GM21515 (cell line): ENCODE data around the gene C3orf49.
A peak's percentile ranks its signal among the peaks of the same experiment; 100 is the strongest.

Source experiments
- ATAC-seq: cut with Tn5 transposase; IDR thresholded peaks from one replicate; pipeline ENCODE4 v1.9.1; 2021; ENCODE audit not compliant: unreplicated experiment

C3orf49 gene

DNA sequence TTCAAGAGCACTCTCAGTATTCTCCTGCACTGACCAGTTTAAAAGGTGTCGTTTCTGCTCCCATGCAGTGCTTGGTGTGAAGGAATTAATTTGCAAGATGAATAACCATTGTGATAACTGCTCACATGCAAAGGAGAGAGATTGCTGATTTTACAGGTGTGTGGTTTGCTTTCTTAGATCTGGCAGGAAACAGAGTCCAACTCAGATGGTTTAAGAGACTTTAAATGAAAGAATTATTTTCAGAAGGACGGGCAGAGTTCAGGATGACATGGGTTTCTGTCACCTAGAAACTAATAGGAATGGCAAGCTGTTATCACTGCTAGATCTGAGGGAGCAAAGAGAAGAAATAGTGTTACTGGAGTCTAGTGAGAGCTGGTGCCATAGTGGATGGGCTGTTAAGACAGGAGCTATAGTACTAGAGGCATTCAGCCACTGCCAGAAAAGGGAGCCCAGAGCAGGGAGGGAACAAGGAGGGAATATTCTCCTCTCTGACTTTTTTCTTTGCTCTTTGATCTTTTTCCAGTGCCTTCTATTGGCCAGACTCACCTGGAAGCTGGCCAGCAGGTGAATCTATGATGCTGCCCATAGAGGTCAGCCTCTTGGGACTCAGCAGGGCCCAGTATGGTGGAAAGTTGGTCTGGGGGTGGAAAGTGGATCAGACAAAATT, 59.4 kb downstream of the C3orf49 start:
- no peak for ATAC-seq

DNA sequence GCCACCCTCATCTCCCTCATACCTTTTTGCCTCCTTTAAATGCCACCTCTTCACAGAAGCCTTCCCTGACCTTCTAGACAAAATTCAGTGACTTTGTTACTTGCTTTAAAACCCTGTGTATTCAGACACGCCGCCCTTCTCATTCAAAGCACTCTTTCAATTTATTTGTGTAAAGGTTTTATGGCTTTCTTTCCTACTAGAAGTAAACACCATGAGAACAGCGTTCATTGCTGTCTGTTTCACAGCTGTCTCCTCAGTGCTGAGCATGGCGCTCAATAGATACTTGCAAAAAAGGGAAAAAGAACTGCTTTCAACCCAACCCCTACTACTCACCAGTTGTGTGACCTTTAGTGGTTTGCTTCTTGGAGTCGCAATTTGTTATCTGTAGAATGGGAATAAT, 61.6 kb downstream of the C3orf49 start:
- no peak for ATAC-seq

DNA sequence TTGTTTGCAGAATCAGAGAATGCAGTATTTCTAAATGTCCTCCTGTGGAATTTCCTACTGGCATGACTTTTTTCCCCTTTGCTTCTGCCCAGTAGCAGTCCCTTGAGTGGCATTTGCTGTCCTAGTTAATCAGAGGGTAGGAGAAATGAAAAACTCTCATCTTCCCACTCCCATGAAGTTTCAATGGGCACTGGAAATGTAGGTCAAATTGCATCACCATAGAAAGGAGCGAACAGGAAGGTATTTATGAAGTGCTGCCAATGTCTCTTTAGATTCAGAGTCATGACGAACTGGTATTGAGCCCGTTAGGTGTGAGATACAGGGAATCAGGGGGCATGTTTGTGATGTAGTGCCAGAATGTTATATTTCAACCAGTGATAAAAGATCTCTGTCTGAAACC, 67.8 kb downstream of the C3orf49 start:
- no peak for ATAC-seq

DNA sequence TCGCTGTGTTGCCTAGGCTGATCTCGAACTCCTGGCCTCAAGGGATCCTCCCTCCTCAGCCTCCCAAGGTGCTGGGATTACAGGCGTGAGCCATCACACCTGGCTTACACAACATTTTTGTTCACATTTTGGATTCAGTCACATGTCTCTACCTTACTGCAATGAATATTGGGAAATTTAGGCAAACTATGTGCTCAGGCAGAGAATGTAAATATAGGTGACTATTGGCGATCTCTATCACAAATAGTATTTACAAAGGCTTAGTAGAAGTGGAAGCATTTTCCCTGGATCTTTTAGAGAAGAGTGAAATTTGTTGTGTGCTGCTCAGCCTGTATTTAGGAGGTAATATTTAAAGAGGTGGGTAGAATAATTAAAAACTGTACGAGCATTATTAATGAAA, 72.4 kb downstream of the C3orf49 start:
- ATAC-seq, result no peak

DNA sequence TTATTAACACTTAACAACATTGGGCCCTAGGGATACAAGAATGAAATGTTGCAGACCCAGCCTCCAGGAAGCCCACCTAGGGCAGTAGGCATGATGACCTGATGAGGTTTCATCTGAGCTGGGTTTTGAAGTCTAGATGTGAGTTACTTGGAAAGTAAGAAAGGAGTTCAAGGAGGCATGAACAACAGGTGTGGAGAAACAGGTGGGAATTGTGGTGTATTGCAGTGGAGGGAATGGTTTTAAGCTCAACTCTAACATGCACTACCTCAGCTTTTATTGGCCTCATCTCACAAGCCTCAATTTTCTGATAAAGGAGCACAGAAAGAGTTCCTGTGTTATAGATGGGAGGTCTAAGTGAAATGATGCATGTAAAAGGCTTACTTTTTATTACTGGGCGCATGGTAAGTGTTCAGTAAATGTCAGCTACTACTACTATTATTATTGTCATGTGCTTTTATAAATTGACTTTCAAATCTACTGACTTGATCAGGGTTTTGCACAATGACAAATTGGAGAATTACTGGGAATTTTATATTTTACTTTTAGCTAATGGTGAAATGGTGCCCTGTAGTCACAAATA, 73.8 kb downstream of the C3orf49 start:
- ATAC-seq, result no peak

DNA sequence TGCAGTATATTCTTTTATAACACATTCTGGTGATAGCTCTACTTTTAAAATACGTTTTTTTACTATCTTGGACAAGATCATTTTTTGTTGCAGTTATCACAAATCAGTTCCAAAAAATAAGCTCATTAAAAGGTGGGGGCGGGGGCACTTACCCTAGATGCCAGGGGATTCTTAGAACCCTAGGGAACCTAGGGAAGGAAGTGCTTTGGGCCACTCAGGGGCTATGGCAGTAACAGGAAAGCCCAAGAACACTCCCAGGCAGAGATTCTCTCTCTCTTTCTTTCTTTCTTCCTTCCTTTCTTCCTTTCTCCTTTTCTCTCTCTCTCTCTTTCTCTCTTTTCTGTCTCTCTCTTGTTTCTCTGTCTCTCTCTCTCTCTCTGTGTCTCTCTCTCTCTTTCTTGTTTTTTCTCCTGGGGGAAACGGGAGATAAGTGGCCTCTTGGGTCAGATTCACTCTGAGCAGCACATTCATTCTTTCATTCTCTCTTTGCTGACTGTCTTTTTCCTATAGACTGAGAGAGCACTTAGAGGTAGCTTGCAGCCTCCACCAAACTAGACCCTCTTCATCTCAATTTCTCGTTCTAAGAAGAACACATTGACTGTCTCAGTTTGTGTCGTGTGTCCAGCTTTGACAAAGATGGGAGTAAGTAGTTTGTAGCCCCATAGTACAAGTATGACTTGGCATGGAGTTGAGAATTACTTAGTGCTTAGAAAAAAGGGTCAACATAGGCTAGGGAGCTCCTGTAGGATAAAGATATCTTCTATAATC, 76.5 kb downstream of the C3orf49 start:
- no peak for ATAC-seq

DNA sequence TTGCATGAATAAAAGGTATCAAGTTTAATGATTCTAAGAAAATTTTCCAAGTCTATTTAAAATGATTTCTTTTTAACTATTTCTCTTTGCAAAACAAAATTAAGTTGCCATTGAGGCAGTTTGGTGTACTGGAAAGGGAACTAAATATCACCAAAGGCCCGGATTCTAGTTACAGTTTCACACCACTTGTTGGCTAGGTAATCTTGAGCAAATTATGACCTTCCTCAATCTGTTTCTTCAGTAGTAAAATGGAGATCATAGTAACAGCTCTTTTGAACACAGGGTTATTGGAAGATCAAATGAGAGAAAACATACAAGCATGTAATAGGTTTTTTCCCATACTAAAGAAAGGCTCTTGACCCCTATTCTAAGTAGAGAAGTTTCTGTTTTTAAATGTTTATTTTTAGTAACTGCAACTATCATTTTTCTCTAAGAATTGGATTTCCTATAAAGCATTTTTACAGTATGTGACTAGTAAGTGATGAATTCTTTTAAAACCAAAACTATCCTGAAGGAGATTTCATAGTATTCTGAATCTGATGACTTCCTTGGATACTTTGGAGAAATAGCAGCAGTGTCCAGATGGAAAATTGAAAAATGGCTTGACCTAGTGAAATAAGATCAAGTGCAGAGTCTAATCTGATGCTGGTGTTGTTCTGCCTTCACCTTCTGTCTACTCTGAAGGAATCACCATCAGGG, 77.4 kb downstream of the C3orf49 start:
- peak; percentile 78 for ATAC-seq
